Right lobe of liver (tissue), 4 donors: ENCODE data around the gene ATP6V0E1.

Source experiments
- CTCF ChIP-seq, 4 donors: fragments of 200-600 bp in 3 of 4; fragments of 450-650 bp in 1 of 4; IDR thresholded peaks; one replicate each; pipeline versions ENCODE4 v1.5.1 to v1.8.0; 2016 to 2022; ENCODE audit warnings: antibody characterized with exemption in 4 of 4, mild to moderate bottlenecking in 2 of 4
- POLR2A ChIP-seq: fragments of 450-650 bp; IDR thresholded peaks from one replicate; pipeline ENCODE4 v1.6.1; 2017; ENCODE audit warnings: antibody characterized with exemption, mild to moderate bottlenecking
- donor health status: DM: no; HTN: no; CAD: no.
- donor health status: DM: no; HTN: no; CAD: no.
- donor health status: DM: no; HTN: yes; CAD: no.

- TF ChIP-seq CTCF (IDR thresholded peaks at IDR 0.05), result no peak
- TF ChIP-seq POLR2A, result no peak
Observed at GRCh38 chr5:173020643-173021042, 37.1 kb downstream of the ATP6V0E1 start.
